AG09319 (cell line): Measurements from ENCODE around the gene RPUSD1.
"Not testable (repeated sequence)": the region's sequence is repeated elsewhere in the genome, so short reads cannot be mapped to it uniquely, and the experiment has no call there.

Experiments used
- DNase-seq: peaks from one replicate; pipeline ENCODE4 v3.0.0-alpha.2; 2010; ENCODE audit warnings: low read depth; ENCODE audit errors: extremely low read depth
- CTCF ChIP-seq: IDR thresholded peaks from 2 replicates; pipeline ENCODE4 v1.5.1; 2011; ENCODE audit warnings: low read depth, mild to moderate bottlenecking, inconsistent platforms, low read length, moderate library complexity

RPUSD1 gene

GRCh38 chr16:761625-762513, 26.3 kb downstream of the RPUSD1 start:
- DNase-seq, result no peak
- TF ChIP-seq CTCF, result no peak

DNA sequence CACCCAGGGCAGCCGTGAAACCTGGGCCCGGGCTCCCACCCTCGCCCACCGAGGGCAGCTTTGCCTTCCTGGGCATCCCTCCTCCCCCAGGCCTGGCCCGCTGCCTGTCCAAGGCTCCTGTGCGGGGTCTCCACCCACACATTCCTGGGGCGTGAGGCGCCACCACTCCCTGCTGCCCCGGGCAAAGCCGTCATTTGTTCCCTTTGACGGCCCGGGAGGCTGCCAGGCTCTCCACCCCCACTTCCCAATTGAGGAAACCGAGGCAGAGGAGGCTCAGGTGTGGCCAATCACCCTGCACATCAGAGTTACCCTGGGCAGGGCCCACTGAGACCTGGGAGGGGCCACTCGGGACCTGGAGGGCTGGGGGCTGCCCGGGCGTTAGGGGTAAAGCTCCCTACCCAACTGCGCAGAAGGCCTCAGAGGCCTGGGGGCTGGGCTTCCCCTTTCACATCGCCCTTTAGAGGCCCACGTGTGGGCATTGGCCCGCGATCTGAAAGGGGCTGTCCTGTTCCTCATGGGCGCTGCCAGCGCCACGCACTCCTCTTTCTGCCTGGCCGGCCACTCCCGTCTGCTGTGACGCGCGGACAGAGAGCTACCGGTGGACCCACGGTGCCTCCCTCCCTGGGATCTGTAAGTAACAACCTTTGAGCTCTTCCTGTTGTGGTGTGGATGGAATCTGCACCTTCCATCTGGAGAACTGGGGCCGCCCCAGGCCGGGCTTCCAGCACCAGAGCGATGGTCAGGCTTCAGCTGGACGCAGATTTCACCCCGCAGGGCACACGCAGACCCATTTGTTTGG, 27.4 kb downstream of the RPUSD1 start, which contains the start of gene MSLN:
Gene MSLN, plus strand, starts transcription at position 190 of the 799 bp plus-strand sequence. CDS start 1,947 bp downstream, outside the sequence.
- TF ChIP-seq CTCF, result no peak
- no peak for DNase-seq

GRCh38 chr16:760065-760464, 28.1 kb downstream of the RPUSD1 start:
- TF ChIP-seq CTCF, result no peak
- no peak for DNase-seq

DNA sequence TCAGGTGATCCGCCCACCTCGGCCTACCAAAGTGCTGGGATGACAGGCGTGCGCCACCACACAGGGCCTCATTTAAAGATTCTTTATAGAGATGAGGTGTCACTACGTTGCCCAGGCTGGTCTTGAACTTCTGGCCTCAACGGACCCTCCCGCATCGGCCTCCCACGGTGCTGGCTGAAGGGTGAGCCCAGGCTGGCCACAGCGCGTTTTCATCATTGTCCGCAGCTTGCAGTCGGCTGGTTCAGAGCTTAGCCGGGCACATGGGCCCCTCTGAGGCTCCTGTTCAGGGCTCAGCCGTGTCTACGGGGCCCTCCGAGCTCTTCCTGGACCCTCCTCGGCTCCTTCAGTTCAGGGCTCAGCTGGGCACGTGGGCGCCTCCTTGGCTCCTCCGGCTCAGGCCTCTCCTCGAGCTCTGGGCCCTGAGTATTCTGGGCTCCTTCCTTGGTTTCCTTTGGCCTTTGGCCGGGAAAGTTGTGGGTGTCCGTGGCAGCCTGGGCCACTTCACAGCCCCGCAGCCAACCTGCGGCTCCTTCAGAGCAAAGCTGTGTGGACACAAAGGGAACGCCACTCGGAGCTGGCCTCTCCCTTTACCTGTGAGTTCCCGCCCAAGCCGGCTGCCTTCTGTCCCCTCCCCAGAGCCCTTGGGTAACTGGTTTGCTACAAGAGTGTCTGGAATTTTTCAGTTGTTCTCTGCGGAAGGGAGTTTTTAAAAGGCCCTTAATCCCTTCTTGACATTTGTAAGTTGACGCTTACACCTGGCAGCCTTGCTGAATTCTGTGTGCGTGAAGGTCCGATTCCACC, 28.9 kb downstream of the RPUSD1 start:
- no peak for DNase-seq
- TF ChIP-seq CTCF, result no peak

DNA sequence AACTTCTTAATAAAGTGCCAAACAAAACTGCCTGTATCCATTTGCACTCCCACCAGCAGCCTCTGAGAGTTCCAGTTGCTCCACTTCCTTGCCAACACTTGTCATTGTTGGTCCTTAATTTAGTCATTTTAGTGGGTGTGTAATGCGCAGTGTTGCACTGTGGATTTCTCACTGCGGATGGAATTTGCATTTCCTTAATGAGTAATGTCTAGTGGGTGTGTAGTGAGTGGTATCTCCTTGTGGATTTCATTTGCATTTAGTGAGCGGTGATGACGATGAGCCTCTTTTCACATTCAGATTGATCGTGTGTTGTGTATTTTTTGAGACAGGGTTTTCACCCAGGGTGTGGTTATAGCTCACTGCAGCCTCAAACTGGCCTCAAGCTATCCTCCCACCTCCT, 31.8 kb downstream of the RPUSD1 start:
- no peak for TF ChIP-seq CTCF

DNA sequence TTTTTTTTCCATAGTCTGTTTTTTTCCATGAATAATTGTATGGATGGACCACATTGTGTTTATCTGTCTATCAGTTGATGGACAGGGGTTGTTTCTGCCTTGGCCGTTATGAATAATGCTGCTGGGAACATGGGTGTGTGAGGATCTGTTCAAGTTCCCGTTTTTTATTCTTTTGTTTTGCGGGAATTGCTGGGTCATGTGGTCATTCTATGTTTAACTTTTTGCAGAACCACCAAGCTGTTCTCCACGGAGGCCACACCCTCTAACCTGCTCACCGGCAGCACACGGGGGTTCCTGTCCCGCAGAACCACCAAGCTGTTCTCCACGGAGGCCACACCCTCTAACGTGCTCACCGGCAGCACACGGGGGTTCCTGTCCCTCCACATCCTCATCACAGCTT, 33.5 kb downstream of the RPUSD1 start:
- TF ChIP-seq CTCF, result no peak
- no peak for DNase-seq

More for the DNA sequence above, 31.8 kb downstream of the RPUSD1 start:
- no peak for DNase-seq

GRCh38 chr16:754121-754607, 34.0 kb downstream of the RPUSD1 start:
- DNase-seq, result not testable (repeated sequence)
